Measurements from ENCODE around the gene MAPK8IP3. TPM values are rescaled to one million over a fixed set of nuclear protein-coding genes. Genes with fewer than 3 reads are reported as not detected.

Gene MAPK8IP3
- total and polyA plus RNA-seq, 8 donors = 25.5 to 244 (median 50.3) TPM

DNA sequence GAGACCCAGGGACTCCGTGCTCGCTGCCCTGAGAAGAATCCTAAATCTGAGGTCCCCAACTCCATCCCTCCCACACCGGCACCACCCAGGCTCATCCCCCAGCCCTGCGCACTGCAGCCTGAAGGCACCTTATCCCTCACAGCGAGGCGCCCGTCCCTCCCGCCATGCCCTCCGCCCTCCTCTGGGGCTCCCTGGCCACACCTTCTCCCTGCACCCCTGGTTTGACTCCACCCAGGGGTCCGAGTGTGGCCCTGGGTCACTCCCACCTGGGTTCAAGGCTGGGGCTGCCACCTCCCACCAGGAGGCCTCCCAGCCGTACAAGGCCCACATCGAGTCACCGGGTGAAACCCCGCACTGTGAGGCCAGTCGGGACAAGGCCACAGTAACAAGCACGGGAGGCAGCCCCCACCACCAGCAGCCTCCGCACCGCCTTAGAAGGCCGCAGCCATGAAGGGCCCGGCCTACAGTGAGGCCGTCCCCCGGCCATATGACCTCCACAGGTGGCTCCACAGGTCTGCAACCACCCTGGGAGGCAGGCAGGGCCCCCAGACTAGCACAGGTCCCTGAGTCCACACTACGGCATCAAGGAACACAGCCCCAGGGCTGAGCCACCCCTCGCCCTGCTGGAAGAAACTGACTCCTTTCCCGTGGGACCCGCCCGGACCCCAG, 112.3 kb downstream of the MAPK8IP3 start:
- Histone ChIP-seq H3K4me3 (no peak overlapping the region), H3K4me1 (no peaks in the 10 kb centered on the region), H3K9me3 (no peaks in the 10 kb centered on the region), H3K36me3 (peaks cover 3 to 38% (median 18%) of the 10 kb centered on the region in 3 donors), H3K27ac (no peak overlapping the region), H3K27me3 (no peaks in the 10 kb centered on the region)
- ATAC-seq (no peak), DNase-seq (no peak), FAIRE-seq (no peak)
- intact Hi-C loops (cut with DNase I) = no loop called here
- 94 to 95% methylated on average over 23 to 27 of the region's 27 CpGs for WGBS, 2 donors
- TF ChIP-seq, protein P1, sequence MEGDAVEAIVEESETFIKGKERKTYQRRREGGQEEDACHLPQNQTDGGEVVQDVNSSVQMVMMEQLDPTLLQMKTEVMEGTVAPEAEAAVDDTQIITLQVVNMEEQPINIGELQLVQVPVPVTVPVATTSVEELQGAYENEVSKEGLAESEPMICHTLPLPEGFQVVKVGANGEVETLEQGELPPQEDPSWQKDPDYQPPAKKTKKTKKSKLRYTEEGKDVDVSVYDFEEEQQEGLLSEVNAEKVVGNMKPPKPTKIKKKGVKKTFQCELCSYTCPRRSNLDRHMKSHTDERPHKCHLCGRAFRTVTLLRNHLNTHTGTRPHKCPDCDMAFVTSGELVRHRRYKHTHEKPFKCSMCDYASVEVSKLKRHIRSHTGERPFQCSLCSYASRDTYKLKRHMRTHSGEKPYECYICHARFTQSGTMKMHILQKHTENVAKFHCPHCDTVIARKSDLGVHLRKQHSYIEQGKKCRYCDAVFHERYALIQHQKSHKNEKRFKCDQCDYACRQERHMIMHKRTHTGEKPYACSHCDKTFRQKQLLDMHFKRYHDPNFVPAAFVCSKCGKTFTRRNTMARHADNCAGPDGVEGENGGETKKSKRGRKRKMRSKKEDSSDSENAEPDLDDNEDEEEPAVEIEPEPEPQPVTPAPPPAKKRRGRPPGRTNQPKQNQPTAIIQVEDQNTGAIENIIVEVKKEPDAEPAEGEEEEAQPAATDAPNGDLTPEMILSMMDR (IDR thresholded peaks at IDR 0.05) = no peak

GRCh38 chr16:1818873-1819525, 113.0 kb downstream of the MAPK8IP3 start:
- Histone ChIP-seq H3K27me3 (no peaks in the 10 kb centered on the region), H3K9me3 (no peaks in the 10 kb centered on the region), H3K4me1 (no peaks in the 10 kb centered on the region), H3K4me3 (no peak overlapping the region), H3K27ac (no peak overlapping the region), H3K36me3 (peaks cover 3 to 38% (median 14%) of the 10 kb centered on the region in 3 donors)
- ATAC-seq (no peak), DNase-seq (peak in 1 of 6 donors; percentile 73), FAIRE-seq (no peak)
- TF ChIP-seq, protein P1 (IDR thresholded peaks at IDR 0.05) = no peak
- intact Hi-C loops (cut with DNase I) = no loop called here
- 94 to 95% methylated on average over 35 of the region's 35 CpGs for WGBS, 2 donors

DNA sequence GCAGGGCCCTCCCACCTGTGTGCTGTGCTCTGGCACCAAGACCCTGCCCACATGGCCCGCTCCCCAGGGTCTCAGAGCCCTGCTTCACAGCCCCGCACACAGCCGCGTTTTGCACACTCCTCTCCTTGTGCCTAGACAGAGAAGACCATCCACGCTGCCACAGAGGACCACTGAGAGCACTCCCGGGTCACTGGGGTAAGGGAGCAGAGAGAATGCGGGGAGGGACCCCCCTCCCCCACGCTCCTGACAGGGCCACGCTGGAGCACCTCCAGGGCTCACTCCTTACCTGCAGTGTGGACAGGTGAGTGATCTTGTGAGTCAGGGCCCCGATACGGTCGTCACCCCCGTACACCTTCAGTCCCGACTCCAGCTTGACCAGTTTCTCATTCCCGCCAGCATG, 113.6 kb downstream of the MAPK8IP3 start:
- H3K27ac ChIP-seq = no peak overlapping the region
- FAIRE-seq = no peak

More for the DNA sequence above, 113.6 kb downstream of the MAPK8IP3 start:
- peaks cover 0 to 3% (median 0%) of the 10 kb centered on the region in 3 donors for H3K4me1 ChIP-seq
- no peak for ATAC-seq
- DNase-seq = no peak
- TF ChIP-seq, protein P1 (IDR thresholded peaks at IDR 0.05) = no peak
- peaks cover 3 to 38% (median 14%) of the 10 kb centered on the region in 3 donors for H3K36me3 ChIP-seq
- no peaks in the 10 kb centered on the region for H3K27me3 ChIP-seq
- no peak overlapping the region for H3K4me3 ChIP-seq
- WGBS, 2 donors = 91 to 95% methylated on average over 15 of the region's 15 CpGs
- H3K9me3 ChIP-seq = no peaks in the 10 kb centered on the region
- intact Hi-C loops (cut with DNase I) = no loop called here

Small RNA genes lying within 50 kb of the gene (microRNA-seq; reads per million reads assigned to microRNA genes)
- 0 to 0.39 reads per million in 2 donors for gene MIR3177

Other genes with a start within 250 kb of the MAPK8IP3 start
- gene CLCN7, start 231.2 kb upstream of the MAPK8IP3 start, total RNA-seq = 10 to 100 TPM; 31.0 to 56.1 (median 34.3) TPM
- gene CLCN7, start 231.2 kb upstream of the MAPK8IP3 start, polyA plus RNA-seq = 10 to 100 TPM; 41.9 to 91.2 TPM
- gene PTX4, start 217.3 kb upstream of the MAPK8IP3 start, total RNA-seq = not detected
- gene PTX4, start 217.3 kb upstream of the MAPK8IP3 start, polyA plus RNA-seq = not detected
- 10 to 100 TPM; 11.7 to 22.9 (median 17.5) TPM for gene TELO2, start 212.8 kb upstream of the MAPK8IP3 start, total RNA-seq
- gene TELO2, start 212.8 kb upstream of the MAPK8IP3 start, polyA plus RNA-seq = 10 to 100 TPM; 65.9 to 98.7 TPM
- gene TMEM204, start 172.5 kb upstream of the MAPK8IP3 start, total RNA-seq = 1 to 10 TPM; 2.4 to 9.6 (median 4.6) TPM
- gene TMEM204, start 172.5 kb upstream of the MAPK8IP3 start, polyA plus RNA-seq = 1 to 10 TPM; 8.8 to 9.8 TPM
- gene IFT140, start 94.1 kb upstream of the MAPK8IP3 start, total RNA-seq = 10 to 100 TPM in 5 of 6 donors, 1 to 10 TPM in 1; 7.8 to 20.7 (median 10.4) TPM
- 10 to 100 TPM; 18.3 to 24.3 TPM for gene IFT140, start 94.1 kb upstream of the MAPK8IP3 start, polyA plus RNA-seq
- 10 to 100 TPM in 1 of 6 donors, 1 to 10 TPM in 5; 4.6 to 13.8 (median 6.7) TPM for gene CRAMP1, start 93.8 kb upstream of the MAPK8IP3 start, total RNA-seq
- 10 to 100 TPM in 1 of 2 donors, 1 to 10 TPM in 1; 9.0 to 16.2 TPM for gene CRAMP1, start 93.8 kb upstream of the MAPK8IP3 start, polyA plus RNA-seq
- 10 to 100 TPM; 21.7 to 49.3 (median 32.4) TPM for gene JPT2, start 27.9 kb upstream of the MAPK8IP3 start, total RNA-seq
- 10 to 100 TPM; 13.5 to 22.2 TPM for gene JPT2, start 27.9 kb upstream of the MAPK8IP3 start, polyA plus RNA-seq
- gene NME3, start 65.3 kb downstream of the MAPK8IP3 start, total RNA-seq = 10 to 100 TPM; 27.4 to 37.8 (median 30.4) TPM
- gene NME3, start 65.3 kb downstream of the MAPK8IP3 start, polyA plus RNA-seq = 100 to 1,000 TPM; 232 to 297 TPM
- 1 to 10 TPM; 4.7 to 10.0 (median 6.8) TPM for gene EME2, start 66.6 kb downstream of the MAPK8IP3 start, total RNA-seq
- gene EME2, start 66.6 kb downstream of the MAPK8IP3 start, polyA plus RNA-seq = 10 to 100 TPM; 18.4 to 37.9 TPM
- 10 to 100 TPM; 42.4 to 74.5 (median 54.7) TPM for gene MRPS34, start 66.9 kb downstream of the MAPK8IP3 start, total RNA-seq
- 10 to 100 TPM; 76.0 to 84.1 TPM for gene MRPS34, start 66.9 kb downstream of the MAPK8IP3 start, polyA plus RNA-seq
- 10 to 100 TPM; 19.2 to 41.3 (median 37.2) TPM for gene SPSB3, start 76.4 kb downstream of the MAPK8IP3 start, total RNA-seq
- gene SPSB3, start 76.4 kb downstream of the MAPK8IP3 start, polyA plus RNA-seq = 100 to 1,000 TPM; 161 to 223 TPM
- 10 to 100 TPM; 20.4 to 42.5 (median 25.6) TPM for gene NUBP2, start 76.8 kb downstream of the MAPK8IP3 start, total RNA-seq
- gene NUBP2, start 76.8 kb downstream of the MAPK8IP3 start, polyA plus RNA-seq = 10 to 100 TPM; 55.7 to 58.8 TPM
- 1 to 10 TPM; 1.0 to 3.8 (median 2.3) TPM for gene IGFALS, start 87.5 kb downstream of the MAPK8IP3 start, total RNA-seq
- gene IGFALS, start 87.5 kb downstream of the MAPK8IP3 start, polyA plus RNA-seq = 1 to 10 TPM; 4.4 to 8.2 TPM
- 10 to 100 TPM; 26.6 to 39.5 (median 34.6) TPM for gene HAGH, start 120.6 kb downstream of the MAPK8IP3 start, total RNA-seq
- 10 to 100 TPM; 57.9 to 63.7 TPM for gene HAGH, start 120.6 kb downstream of the MAPK8IP3 start, polyA plus RNA-seq
- 10 to 100 TPM in 3 of 6 donors, 1 to 10 TPM in 3; 5.1 to 14.4 (median 10.2) TPM for gene FAHD1, start 121.0 kb downstream of the MAPK8IP3 start, total RNA-seq
- gene FAHD1, start 121.0 kb downstream of the MAPK8IP3 start, polyA plus RNA-seq = 10 to 100 TPM; 12.4 to 12.7 TPM
- gene MEIOB, start 166.0 kb downstream of the MAPK8IP3 start, total RNA-seq = under 1 TPM in 1 of 6 donors, not detected in 5; 0.44 TPM
- gene MEIOB, start 166.0 kb downstream of the MAPK8IP3 start, polyA plus RNA-seq = under 1 TPM in 1 of 2 donors, not detected in 1; 0.26 TPM
- gene HS3ST6, start 212.2 kb downstream of the MAPK8IP3 start, total RNA-seq = not detected
- gene HS3ST6, start 212.2 kb downstream of the MAPK8IP3 start, polyA plus RNA-seq = under 1 TPM in 1 of 2 donors, not detected in 1; 0.11 TPM
- gene MSRB1, start 237.0 kb downstream of the MAPK8IP3 start, total RNA-seq = 10 to 100 TPM; 29.7 to 77.4 (median 57.0) TPM
- 10 to 100 TPM; 47.0 to 94.4 TPM for gene MSRB1, start 237.0 kb downstream of the MAPK8IP3 start, polyA plus RNA-seq
- gene RPL3L, start 248.5 kb downstream of the MAPK8IP3 start, total RNA-seq = 10 to 100 TPM in 3 of 6 donors, under 1 TPM in 2, not detected in 1; 0.09 to 35.3 (median 11.0) TPM
- 10 to 100 TPM in 1 of 2 donors, under 1 TPM in 1; 0.05 to 11.3 TPM for gene RPL3L, start 248.5 kb downstream of the MAPK8IP3 start, polyA plus RNA-seq